GM12878 (cell line): Measurements from ENCODE around the gene LIMCH1. TPM values are rescaled to one million over a fixed set of nuclear protein-coding genes. Genes with fewer than 3 reads are reported as not detected.

Experiments used
- ATAC-seq: fragments of 200-7000 bp; cut with Tn5 transposase; 3 replicates; pipeline ENCODE4 v1.9.1; 2020; ENCODE audit warnings: mild to moderate bottlenecking, moderate library complexity
- BruUV-seq: library from RNA; stranded (reverse); fragments of 400-500 nt; replicated peaks from 2 replicates; lab custom pipeline; 2021; lab: Mats Ljungman, UMichigan
- CTCF ChIA-PET: fragments of 300-600 bp; sonication (Branson Sonifier 250); formaldehyde crosslinking; extraction: SDS; loops from one replicate; lab custom pipeline; 2021; ENCODE audit warnings: inconsistent platforms; lab: Yijun Ruan, JAX
- POLR2A ChIA-PET: fragments of 350-600 bp; formaldehyde crosslinking; extraction: SDS; loops from one replicate; lab custom pipeline; 2021; ENCODE audit warnings: inconsistent platforms; lab: Charles Lee
- RAD21 ChIA-PET: fragments of 300-600 bp; sonication (Branson Sonifier 250); formaldehyde crosslinking; loops from one replicate; lab custom pipeline; 2023; ENCODE audit warnings: antibody characterized with exemption; ENCODE audit not compliant: unreplicated experiment; lab: Charles Lee
- SMC1A ChIA-PET: fragments of 300-600 bp; sonication (Branson Sonifier 250); formaldehyde crosslinking; loops from one replicate; lab custom pipeline; 2023; ENCODE audit not compliant: unreplicated experiment, uncharacterized antibody; lab: Charles Lee
- DNase-seq: peaks from one replicate; pipeline ENCODE4 v3.0.0-alpha.2; 2011; ENCODE audit warnings: low read depth, low spot score
- FAIRE-seq: peaks from 3 replicates; lab custom pipeline; 2011; peaks lifted over from hg19 to GRCh38; lab: Jason Lieb, UNC
- H2AFZ ChIP-seq: 2 replicates; pipeline ENCODE4 v1.6.0; 2011; ENCODE audit warnings: low read depth, low read length, control low read depth; ENCODE audit not compliant: control insufficient read depth
- H3K27ac ChIP-seq: 2 replicates; pipeline ENCODE4 v1.5.1; 2011; ENCODE audit warnings: control low read depth; ENCODE audit not compliant: control insufficient read depth, insufficient read depth
- H3K27me3 ChIP-seq, 2 experiments: replicated peaks in 1 of 2; 2 replicates each; pipeline versions ENCODE4 v1.6.0 to v1.6.1; 2011; ENCODE audit warnings: low read length in 1 of 2; ENCODE audit not compliant: control insufficient read depth in 2 of 2, insufficient read depth in 2 of 2
- H3K36me3 ChIP-seq, 2 experiments: 2 replicates each; pipeline ENCODE4 v1.5.1; 2011; ENCODE audit warnings: low read length in 1 of 2; ENCODE audit not compliant: control insufficient read depth in 2 of 2, insufficient read depth in 2 of 2
- H3K4me1 ChIP-seq: 2 replicates; pipeline ENCODE4 v1.6.1; 2011; ENCODE audit warnings: mild to moderate bottlenecking, low read length, moderate library complexity, mixed read lengths; ENCODE audit not compliant: control insufficient read depth, insufficient read depth
- H3K4me2 ChIP-seq: 2 replicates; pipeline ENCODE4 v1.6.0; 2011; ENCODE audit warnings: control low read depth; ENCODE audit not compliant: control insufficient read depth, insufficient read depth
- H3K4me3 ChIP-seq: fragments of 200-600 bp; sonication (generic); 2 replicates; pipeline ENCODE4 v1.5.1; 2016
- H3K79me2 ChIP-seq: 2 replicates; pipeline ENCODE4 v1.6.0; 2011; ENCODE audit warnings: low read length; ENCODE audit not compliant: control insufficient read depth, insufficient read depth
- H3K9ac ChIP-seq: 2 replicates; pipeline ENCODE4 v1.8.0; 2011; ENCODE audit warnings: low read length, control low read depth, mixed read lengths; ENCODE audit not compliant: control insufficient read depth, insufficient read depth
- H3K9me3 ChIP-seq: replicated peaks from 3 replicates; pipeline ENCODE4 v1.5.1; 2011; ENCODE audit warnings: mild to moderate bottlenecking, low read length; ENCODE audit not compliant: control insufficient read depth, insufficient read depth
- H4K20me1 ChIP-seq: 2 replicates; pipeline ENCODE4 v1.6.0; 2011; ENCODE audit not compliant: control insufficient read depth, insufficient read depth
- JUNB ChIP-seq: IDR thresholded peaks from 2 replicates; pipeline ENCODE4 v1.6.1; 2016; ENCODE audit warnings: antibody characterized with exemption, mild to moderate bottlenecking
- MTA3 ChIP-seq: IDR thresholded peaks from 2 replicates; pipeline ENCODE4 v1.6.1; 2012; ENCODE audit warnings: low read length, inconsistent platforms, borderline replicate concordance
- WGBS: methylation state at CpG from one replicate; pipeline ENCODE4 v1.1.6; 2016; ENCODE audit warnings: low lambda C conversion rate; ENCODE audit not compliant: insufficient replicate concordance, insufficient coverage; ENCODE audit errors: missing lambda C conversion rate; 5-methylcytosine and 5-hydroxymethylcytosine counted together
- in situ Hi-C: fragments of 300-500 bp; cut with MboI; formaldehyde crosslinking; loops from 9 replicates; pipeline ENCODE4 v1.14.3; 2018; ENCODE audit warnings: mixed read lengths
- intact Hi-C: fragments of 100-400 bp; cut with micrococcal nuclease; formaldehyde crosslinking; loops from one replicate; pipeline ENCODE4 v1.14.2; 2022; ENCODE audit not compliant: unreplicated experiment
- polyA plus RNA-seq, 11 experiments: library from polyadenylated mRNA; depleted of rRNA in 4 of 11; unstranded in 6 of 11; stranded (reverse) in 5 of 11; fragments of >200 nt; fragmentation: Nextera tagmentation in 4 of 11; fragmentation: Illumina TruSeq in 1 of 11; extraction: Ambion mirVana in 4 of 11; extraction: Trizol in 1 of 11; gene quantifications; 1 replicate in 1 of 11; 2 replicates in 10 of 11; pipeline versions ENCODE4 v1.2.1 to v1.2.3, GENCODE V29; 2011 to 2016; ENCODE audit warnings: inconsistent platforms in 2 of 11, missing spikeins in 2 of 11, low read depth in 1 of 11
- total RNA-seq, 4 experiments: library from RNA; depleted of rRNA in 3 of 4; stranded (reverse); fragments of >200 nt in 3 of 4; fragmentation: Illumina TruSeq in 1 of 4; extraction: Trizol in 1 of 4; gene quantifications; 2 replicates each; pipeline versions ENCODE4 v1.2.1 to v1.2.3, GENCODE V29; 2013 to 2021
- TF ChIP-seq, protein P1 (sequence below): fragments of 450-650 bp; IDR thresholded peaks from 2 replicates; pipeline ENCODE4 v1.6.1; 2017; ENCODE audit warnings: mild to moderate bottlenecking
- TF ChIP-seq, protein P2 (sequence below): IDR thresholded peaks from 2 replicates; pipeline ENCODE4 v1.6.1; 2011; ENCODE audit warnings: mild to moderate bottlenecking, low read depth, low read length, moderate library complexity; ENCODE audit not compliant: insufficient replicate concordance
- TF ChIP-seq, protein P3 (sequence below): fragments of 450-650 bp; IDR thresholded peaks from 2 replicates; pipeline ENCODE4 v1.6.1; 2017; ENCODE audit warnings: borderline replicate concordance

Gene LIMCH1
- total and polyA plus RNA-seq, 10 of the 15 experiments (the other 5 are each of a cell fraction or from before 2014, with no cell fraction given): 0.07 to 0.15 TPM; not detected in 8

- TF ChIP-seq, protein P1, sequence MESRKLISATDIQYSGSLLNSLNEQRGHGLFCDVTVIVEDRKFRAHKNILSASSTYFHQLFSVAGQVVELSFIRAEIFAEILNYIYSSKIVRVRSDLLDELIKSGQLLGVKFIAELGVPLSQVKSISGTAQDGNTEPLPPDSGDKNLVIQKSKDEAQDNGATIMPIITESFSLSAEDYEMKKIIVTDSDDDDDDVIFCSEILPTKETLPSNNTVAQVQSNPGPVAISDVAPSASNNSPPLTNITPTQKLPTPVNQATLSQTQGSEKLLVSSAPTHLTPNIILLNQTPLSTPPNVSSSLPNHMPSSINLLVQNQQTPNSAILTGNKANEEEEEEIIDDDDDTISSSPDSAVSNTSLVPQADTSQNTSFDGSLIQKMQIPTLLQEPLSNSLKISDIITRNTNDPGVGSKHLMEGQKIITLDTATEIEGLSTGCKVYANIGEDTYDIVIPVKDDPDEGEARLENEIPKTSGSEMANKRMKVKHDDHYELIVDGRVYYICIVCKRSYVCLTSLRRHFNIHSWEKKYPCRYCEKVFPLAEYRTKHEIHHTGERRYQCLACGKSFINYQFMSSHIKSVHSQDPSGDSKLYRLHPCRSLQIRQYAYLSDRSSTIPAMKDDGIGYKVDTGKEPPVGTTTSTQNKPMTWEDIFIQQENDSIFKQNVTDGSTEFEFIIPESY: no peak
- no peak for TF ChIP-seq MTA3
- TF ChIP-seq, all 136 proteins: peak for 0
These were observed 84.8 kb downstream of the LIMCH1 start (continued) for GRCh38 chr4:41622787-41623186.

GRCh38 chr4:41624765-41625164 lies 86.8 kb downstream of the LIMCH1 start:
- no peaks in the 10 kb centered on the region for H4K20me1 ChIP-seq
- DNase-seq (no peak), FAIRE-seq (no peak), ATAC-seq (no peak)
- SMC1A ChIA-PET: no interaction called here
- H3K27ac ChIP-seq: no peak overlapping the region
- in situ Hi-C loops (no loop called here), intact Hi-C loops (no loop called here)
- H3K79me2 ChIP-seq: no peaks in the 10 kb centered on the region
- no peaks in the 10 kb centered on the region for H3K9me3 ChIP-seq
- H3K36me3 ChIP-seq: no peaks in the 10 kb centered on the region
- BruUV-seq: no TSS peak
- CTCF ChIA-PET: no interaction called here
- H3K4me1 ChIP-seq: no peaks in the 10 kb centered on the region
- RAD21 ChIA-PET: no interaction called here
- no peak overlapping the region for H3K9ac ChIP-seq
- H3K4me3 ChIP-seq: no peak overlapping the region
- H2AFZ ChIP-seq: no peak overlapping the region
- TF ChIP-seq, protein P2, sequence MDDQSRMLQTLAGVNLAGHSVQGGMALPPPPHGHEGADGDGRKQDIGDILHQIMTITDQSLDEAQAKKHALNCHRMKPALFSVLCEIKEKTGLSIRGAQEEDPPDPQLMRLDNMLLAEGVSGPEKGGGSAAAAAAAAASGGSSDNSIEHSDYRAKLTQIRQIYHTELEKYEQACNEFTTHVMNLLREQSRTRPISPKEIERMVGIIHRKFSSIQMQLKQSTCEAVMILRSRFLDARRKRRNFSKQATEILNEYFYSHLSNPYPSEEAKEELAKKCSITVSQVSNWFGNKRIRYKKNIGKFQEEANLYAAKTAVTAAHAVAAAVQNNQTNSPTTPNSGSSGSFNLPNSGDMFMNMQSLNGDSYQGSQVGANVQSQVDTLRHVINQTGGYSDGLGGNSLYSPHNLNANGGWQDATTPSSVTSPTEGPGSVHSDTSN: no peak
- TF ChIP-seq, protein P3, sequence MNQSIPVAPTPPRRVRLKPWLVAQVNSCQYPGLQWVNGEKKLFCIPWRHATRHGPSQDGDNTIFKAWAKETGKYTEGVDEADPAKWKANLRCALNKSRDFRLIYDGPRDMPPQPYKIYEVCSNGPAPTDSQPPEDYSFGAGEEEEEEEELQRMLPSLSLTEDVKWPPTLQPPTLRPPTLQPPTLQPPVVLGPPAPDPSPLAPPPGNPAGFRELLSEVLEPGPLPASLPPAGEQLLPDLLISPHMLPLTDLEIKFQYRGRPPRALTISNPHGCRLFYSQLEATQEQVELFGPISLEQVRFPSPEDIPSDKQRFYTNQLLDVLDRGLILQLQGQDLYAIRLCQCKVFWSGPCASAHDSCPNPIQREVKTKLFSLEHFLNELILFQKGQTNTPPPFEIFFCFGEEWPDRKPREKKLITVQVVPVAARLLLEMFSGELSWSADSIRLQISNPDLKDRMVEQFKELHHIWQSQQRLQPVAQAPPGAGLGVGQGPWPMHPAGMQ: no peak
- no peak for TF ChIP-seq JUNB
- TF ChIP-seq, all 136 proteins: peak for 0
- 0% methylated on average over 3 of the region's 3 CpGs for WGBS
- Histone ChIP-seq H3K27me3 (peaks cover 0 to 15% of the 10 kb centered on the region in 2 experiments; a peak in 3 of 4 replicates), H3K4me2 (no peak overlapping the region)
- POLR2A ChIA-PET: no interaction called here
